Measurements from ENCODE around the gene DLG2.

The DLG2 gene

GRCh38 chr11:84612645-84613044, 1014.5 kb downstream of the DLG2 start:
- no peak for DNase-seq

GRCh38 chr11:84608837-84609196, 1018.3 kb downstream of the DLG2 start:
- no peak for DNase-seq

- DNase-seq: no peak
Measured at GRCh38 chr11:84607975-84608836, 1018.9 kb downstream of the DLG2 start.

GRCh38 chr11:84594602-84595001, 1032.5 kb downstream of the DLG2 start:
- DNase-seq: no peak

- no peak for DNase-seq
Measured at GRCh38 chr11:84590106-84590505, 1037.0 kb downstream of the DLG2 start.

GRCh38 chr11:84588131-84588829, 1038.9 kb downstream of the DLG2 start:
- DNase-seq: no peak

GRCh38 chr11:84583106-84583505, 1044.0 kb downstream of the DLG2 start:
- no peak for DNase-seq

- no peak for DNase-seq
Measured at GRCh38 chr11:84581083-84581482, 1046.1 kb downstream of the DLG2 start.

GRCh38 chr11:84580428-84580827, 1046.7 kb downstream of the DLG2 start:
- no peak for DNase-seq

- no peak for DNase-seq
Measured at GRCh38 chr11:84573868-84574267, 1053.3 kb downstream of the DLG2 start.

GRCh38 chr11:84566671-84567070, 1060.5 kb downstream of the DLG2 start:
- DNase-seq: no peak

- DNase-seq: no peak
Measured at GRCh38 chr11:84564867-84565184, 1062.3 kb downstream of the DLG2 start.

- no peak for DNase-seq
Measured at GRCh38 chr11:84564180-84564866, 1062.8 kb downstream of the DLG2 start.

GRCh38 chr11:84563356-84563755, 1063.8 kb downstream of the DLG2 start:
- DNase-seq: no peak

- DNase-seq: no peak
Measured at GRCh38 chr11:84560206-84560605, 1066.9 kb downstream of the DLG2 start.

- DNase-seq: no peak
Measured at GRCh38 chr11:84558085-84558905, 1068.8 kb downstream of the DLG2 start.

GRCh38 chr11:84552791-84553190, 1074.4 kb downstream of the DLG2 start:
- no peak for DNase-seq

- DNase-seq: no peak
Measured at GRCh38 chr11:84549217-84549616, 1077.9 kb downstream of the DLG2 start.

- DNase-seq: no peak
Measured at GRCh38 chr11:84544566-84544965, 1082.6 kb downstream of the DLG2 start.

- DNase-seq: no peak
Measured at GRCh38 chr11:84543367-84544159, 1083.6 kb downstream of the DLG2 start.

GRCh38 chr11:84541731-84542340, 1085.3 kb downstream of the DLG2 start:
- DNase-seq: no peak

- no peak for DNase-seq
Measured at GRCh38 chr11:84536456-84536855, 1090.7 kb downstream of the DLG2 start.
